ENCODE results near the gene OR13J1.
A peak's percentile ranks its signal among the peaks of the same experiment; 100 is the strongest.
"Not testable (repeated sequence)": the region's sequence is repeated elsewhere in the genome, so short reads cannot be mapped to it uniquely, and the experiment has no call there.

Gene OR13J1

GRCh38 chr9:35905051-35905781 is 35.0 kb upstream of the OR13J1 start:
- FAIRE-seq (no peak), DNase-seq (ENCODE audit: low spot score) (peak; percentile 42)

DNA sequence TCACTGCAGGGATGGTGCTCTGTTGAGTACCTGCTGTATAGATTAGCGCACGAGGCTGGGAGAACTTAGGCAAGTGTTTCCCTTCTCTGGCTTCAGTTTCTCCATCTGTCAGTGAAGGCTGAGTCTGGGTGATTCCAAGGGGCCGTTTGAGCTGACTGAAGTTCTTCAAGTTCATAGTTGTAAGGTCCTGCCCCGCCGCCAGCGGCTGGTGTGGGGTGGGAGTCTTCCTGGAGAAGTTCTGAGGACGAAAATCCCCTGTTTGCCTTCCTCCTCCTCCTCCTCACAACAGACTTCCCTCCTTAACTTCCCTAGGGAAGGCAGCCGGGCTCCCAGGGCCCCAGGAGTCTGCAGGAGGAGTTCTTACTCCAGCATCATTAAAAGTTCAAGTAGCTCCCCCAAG is 34.1 kb upstream of the OR13J1 start:
- no peak for FAIRE-seq
- no peak for DNase-seq (ENCODE audit: low spot score)

DNA sequence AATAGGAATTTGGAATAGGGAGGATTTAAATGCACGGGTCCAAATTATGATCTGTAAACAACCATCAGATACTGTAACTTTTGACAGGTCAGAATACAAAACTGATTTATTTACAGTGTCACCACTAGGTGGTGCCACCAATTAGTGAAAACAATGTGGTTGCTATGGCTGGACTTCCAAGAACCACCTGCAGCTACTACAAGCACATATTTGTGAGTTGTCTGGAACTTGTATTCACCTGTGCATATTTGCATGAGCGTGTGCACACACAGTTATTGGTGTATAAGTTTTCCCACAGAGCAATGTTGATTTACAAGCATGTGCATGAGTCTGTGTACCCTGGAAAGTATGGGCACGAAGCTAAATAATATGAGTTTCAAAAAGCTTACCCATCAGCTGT is 32.8 kb upstream of the OR13J1 start:
- DNase-seq (ENCODE audit: low spot score) = peak; percentile 37
- FAIRE-seq = peak; percentile 79

- FAIRE-seq (no peak), DNase-seq (ENCODE audit: low spot score) (no peak)
Measured at GRCh38 chr9:35899021-35899420, 28.8 kb upstream of the OR13J1 start.

DNA sequence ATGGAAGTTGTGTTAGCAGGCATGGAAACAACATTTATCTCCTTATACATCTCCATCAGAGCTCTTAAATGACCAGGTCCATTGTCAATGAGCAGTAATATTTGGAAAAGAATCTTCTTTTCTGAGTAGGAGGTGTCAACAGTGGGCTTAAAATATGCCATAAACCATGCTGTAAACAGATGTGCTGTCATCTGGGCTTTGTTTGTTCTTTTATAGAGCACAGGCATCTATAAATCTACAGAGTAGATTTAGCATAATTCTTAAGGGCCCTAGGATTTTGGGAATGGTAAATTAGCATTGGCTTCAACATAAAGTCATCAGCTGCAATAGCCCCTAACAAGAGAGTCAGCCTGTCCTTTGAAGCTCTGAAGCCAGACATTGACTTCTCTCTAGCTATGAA is 28.1 kb upstream of the OR13J1 start:
- no peak for DNase-seq (ENCODE audit: low spot score)

DNA sequence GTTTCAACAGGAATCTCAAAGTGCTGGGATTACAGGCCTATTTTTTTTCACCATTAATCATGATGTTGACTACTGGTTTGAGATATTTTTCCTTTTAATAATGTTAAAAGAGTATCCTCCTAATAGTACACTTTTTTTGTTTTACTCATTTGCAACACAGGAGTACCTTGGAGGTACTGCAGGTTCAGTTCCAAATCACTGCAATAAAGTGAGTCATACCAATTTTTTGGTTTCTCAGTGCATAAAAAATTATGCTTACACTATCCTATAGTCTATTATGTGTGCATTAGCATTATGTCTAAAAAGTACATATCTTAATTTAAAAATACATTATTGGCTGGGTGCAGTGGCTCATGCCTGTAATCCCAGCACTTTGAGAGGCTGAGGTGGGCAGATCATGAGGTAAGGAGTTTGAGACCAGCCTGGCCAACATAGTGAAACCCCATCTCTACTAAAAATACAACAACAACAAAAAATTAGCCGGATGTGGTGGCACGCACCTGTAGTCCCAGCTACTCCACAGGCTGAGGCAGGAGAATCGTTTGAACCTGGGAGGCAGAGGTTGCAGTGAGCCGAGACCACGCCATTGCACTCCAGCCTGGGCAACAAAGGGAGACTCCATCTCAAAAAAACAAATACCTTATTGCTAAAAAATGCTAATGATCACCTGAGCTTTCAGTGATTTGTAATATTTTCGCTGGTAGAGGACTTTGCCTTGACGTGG is 27.3 kb upstream of the OR13J1 start:
- not testable (repeated sequence) for FAIRE-seq; DNase-seq (ENCODE audit: low spot score)

More for the DNA sequence above, 28.1 kb upstream of the OR13J1 start:
- no peak for FAIRE-seq

GRCh38 chr9:35896570-35896969 is 26.4 kb upstream of the OR13J1 start:
- FAIRE-seq = no peak

DNA sequence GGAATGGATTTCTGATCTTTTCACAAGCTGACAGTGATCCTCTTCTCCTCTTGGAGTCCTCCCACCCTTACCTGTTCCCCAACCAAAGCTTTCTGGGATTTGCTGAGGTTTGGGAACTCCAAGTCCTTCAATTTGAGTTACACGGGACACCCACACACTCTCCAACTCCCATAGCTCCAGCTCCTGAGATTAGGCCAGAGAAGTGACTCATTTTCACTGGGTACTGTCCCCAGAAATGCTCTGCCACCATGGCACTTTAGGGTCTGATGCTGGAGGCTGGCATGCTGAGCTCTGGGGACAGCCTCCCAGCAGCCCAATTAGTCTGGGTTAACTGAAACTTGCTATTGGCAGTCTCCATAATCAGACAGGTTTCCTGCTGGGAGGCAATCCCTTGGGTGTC is 21.9 kb upstream of the OR13J1 start:
- no peak for FAIRE-seq
- no peak for DNase-seq (ENCODE audit: low spot score)

More at GRCh38 chr9:35896570-35896969, 26.4 kb upstream of the OR13J1 start:
- no peak for DNase-seq (ENCODE audit: low spot score)

DNA sequence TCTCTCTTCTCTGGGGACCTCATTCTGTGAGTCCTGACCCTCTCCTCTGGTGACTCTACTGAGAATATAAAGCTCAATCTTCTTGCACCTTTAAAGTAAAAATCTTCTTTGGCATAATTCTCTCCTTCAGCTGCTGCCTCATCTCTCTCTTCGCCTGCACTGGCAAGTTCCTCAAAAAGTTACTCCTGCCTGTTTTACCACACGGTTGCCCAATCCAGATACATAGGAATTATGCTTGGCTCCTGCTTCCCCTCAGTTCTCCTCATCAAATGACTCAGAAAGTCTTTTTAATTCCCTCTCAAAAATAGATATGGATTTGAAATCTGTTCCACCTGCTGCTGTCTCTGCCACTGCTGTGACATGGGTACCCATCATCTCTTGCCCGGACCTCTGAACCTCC is 21.4 kb upstream of the OR13J1 start:
- DNase-seq (ENCODE audit: low spot score) (no peak), FAIRE-seq (no peak)

DNA sequence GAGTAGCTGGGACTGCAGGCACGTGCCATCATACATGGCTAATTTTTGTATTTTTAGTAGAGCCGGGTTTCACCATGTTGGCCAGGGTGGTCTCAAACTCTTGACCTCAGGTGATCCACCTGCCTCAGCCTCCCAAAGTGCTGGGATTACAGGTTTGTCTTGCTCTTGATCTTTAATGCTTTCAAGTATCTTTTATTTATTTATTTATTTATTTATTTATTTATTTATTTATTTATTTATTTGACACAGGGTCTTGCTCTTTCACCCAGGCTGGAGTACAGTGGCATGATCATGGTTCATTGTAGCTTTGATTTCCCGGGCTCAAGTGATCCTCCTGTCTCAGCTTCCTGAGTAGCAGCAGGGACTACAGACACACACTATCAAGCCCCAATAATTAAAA is 14.7 kb upstream of the OR13J1 start:
- not testable (repeated sequence) for FAIRE-seq; DNase-seq (ENCODE audit: low spot score)

DNA sequence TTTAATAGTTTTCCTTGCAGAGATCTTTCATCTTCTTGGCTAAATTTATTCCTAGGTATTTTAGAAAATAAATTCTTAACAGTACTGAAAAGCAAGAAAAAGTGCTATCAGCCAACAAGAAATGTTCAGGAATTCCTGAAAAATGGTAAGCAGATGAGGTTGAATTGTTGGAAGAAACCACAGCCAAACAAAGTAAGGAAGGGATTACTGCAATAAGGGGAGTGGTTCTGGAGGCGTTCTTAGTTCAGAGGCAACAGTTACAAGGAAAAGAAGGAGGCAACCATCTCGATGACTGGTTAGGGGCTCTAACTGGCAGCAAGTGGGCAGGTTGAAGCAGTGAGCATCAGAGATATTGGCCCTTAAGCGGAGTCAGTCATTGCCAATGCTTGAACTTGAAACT is 12.8 kb upstream of the OR13J1 start:
- FAIRE-seq = no peak
- DNase-seq (ENCODE audit: low spot score) = no peak

GRCh38 chr9:35882263-35882848 is 12.2 kb upstream of the OR13J1 start:
- FAIRE-seq (peak; percentile 69), DNase-seq (ENCODE audit: low spot score) (peak; percentile 33)

DNA sequence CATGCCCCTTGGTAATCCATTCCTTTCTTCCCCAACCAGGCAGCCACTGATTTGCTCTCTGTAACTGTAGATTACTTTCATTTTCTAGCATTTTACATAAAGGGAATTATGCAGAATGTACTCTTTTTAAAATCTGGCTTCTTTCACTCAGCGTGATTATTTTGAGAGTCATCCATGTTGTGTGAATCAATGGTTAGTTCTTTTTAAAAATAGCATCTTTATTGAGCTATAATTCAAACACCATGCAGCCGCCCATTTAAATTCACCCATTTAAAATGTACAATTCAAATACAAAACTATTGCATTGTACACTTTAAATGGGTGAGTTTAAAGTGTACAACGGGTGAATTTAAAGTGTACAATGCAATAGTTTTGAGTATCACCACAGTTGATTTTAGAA is 2.3 kb upstream of the OR13J1 start:
- DNase-seq (ENCODE audit: low spot score) = no peak
- FAIRE-seq = no peak

DNA sequence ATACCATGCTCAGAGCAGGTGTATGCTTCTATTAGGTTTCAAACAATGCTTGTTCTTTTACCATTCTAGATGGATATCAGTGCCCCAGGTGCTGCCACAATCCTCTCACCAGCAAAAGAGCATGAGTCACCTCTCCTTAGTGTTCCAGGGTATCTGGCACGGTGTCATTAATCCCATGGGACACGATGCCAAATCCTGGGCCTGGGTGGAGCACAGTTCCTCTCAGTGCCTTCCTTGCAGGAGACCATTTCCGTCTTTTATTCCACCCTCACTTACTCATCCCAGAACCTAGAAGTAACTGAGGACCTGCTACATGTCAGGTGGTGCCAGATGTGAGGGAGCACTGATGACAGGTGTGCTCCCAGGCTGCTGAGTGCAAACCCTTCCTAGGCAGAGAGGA is 1.3 kb upstream of the OR13J1 start:
- DNase-seq (ENCODE audit: low spot score) = no peak
- no peak for FAIRE-seq

GRCh38 chr9:35869621-35870216 is 482 bp downstream of the OR13J1 start:
- FAIRE-seq (no peak), DNase-seq (ENCODE audit: low spot score) (no peak)

GRCh38 chr9:35868933-35869332 is 1.3 kb downstream of the OR13J1 start:
- no peak for FAIRE-seq
- no peak for DNase-seq (ENCODE audit: low spot score)

DNA sequence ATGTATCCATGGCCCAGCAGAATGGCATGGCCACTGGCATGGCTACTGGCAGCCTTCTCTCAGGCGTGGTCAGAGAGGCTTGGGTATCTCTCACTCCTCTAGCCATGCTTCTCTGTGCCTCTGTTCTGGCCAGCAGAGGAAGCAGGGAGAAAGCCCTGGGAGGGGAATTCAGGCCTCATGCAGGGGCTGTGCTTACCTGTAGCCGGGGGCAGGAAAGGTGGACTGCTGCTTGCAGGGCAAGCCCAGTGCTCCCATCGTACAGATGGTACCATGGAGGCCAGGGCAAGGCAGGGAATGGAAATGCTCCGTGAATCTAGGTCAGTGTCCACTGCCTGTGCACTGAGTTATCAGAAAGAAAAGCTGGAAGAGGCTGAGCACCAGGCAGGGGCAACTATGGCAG is 2.7 kb downstream of the OR13J1 start:
- FAIRE-seq (no peak), DNase-seq (ENCODE audit: low spot score) (no peak)

DNA sequence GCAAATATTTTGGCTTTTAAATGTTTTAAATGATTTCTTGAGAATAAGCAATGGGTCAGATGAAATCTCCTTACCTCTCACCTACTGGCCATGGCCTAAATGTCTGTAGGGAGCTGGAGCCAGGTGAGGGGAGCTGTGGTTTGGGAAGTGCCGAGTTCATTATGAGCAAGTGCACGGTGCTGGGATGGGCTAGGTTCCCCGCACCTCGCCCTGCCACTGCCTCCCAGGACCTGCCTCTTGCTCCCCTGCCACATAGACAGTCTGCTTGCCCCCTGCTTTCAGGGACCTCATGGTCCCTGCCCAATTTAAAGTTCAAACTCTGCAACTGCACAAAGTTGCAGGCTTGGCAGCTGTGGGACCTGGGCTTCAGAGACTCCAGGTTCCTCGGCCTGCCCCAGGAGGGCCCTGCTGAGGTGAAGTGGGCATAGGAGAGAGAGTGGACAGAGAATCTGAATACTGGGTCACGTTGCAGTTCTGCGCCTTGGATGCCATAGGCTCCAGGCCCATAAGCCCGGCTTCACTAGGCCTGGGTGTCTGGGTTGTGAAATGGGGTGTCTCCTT is 5.4 kb downstream of the OR13J1 start:
- FAIRE-seq = no peak

DNA sequence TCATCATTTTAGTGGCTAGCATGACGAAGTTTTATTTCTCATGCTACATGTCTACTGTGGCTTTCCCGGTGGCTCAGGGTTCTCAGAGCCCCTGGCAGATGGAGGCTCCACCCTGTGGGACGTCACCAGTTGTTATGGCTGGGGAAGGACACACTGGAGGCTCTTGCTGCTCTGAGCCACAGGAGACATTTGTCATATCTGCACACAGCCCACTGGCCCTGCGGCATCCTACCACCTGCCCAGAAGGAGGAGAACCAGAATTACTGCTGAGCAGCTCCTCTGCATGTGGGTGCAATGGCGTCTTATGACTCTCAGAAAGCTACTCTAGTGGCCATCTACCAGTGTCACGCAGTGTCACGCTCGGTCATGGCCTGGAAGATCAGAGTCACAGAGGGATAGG is 6.6 kb downstream of the OR13J1 start:
- FAIRE-seq (no peak), DNase-seq (ENCODE audit: low spot score) (no peak)

More for the DNA sequence above, 5.4 kb downstream of the OR13J1 start:
- no peak for DNase-seq (ENCODE audit: low spot score)

DNA sequence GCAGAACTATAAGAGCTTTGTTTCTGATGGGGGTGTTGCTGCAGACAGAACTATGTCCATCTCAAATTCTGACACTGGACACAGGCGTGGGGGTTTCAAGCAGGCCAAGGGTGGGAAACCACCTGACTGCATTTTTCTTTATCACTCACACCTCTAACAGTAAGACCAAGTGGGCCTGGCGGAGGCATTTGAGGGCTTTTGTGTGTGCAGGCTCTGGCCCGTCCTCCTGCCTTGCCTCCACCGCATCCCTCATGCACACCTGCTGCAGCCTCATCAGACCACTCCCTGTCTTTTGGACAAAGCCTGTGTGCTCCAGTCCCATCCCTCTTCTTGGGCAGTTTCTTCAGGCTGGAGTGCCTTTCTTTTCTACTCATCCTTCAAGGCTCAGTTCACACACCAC is 7.9 kb downstream of the OR13J1 start:
- DNase-seq (ENCODE audit: low spot score) = no peak
- FAIRE-seq = no peak

DNA sequence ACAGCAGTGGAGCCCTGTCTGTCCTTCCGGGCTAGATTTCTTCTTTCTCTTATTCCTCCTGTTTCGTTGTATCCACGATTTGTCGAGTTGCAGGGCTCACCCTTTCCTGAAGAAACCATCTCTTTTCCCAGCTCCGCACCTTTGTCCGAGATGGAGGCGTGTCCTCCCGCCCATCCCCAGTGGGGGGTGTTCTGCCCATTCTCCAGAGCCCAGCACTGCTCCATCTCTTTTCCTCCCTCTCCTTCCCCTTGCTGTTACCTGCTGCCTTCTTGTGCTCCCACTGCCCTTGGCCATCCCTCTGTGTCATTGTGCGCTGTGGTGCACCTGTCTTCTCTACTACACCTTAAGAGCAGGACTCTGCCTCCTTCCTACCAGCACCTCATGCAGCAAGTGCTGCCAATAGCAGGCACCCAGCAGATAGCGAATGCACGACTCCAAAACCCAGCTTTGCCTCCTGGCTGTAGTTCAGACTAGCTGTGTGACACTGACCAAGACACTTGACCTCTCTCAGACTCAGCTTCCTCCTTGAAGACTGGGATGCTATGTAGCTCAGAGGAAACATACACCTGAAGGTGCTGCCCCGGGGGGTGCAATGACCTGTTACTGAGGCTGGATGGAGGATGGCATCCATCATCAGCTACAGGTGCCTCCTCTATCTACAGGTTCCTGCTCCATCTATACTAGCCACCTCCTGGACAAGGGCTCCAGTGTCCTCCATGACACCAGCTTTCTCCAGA is 8.9 kb downstream of the OR13J1 start:
- DNase-seq (ENCODE audit: low spot score) (no peak), FAIRE-seq (no peak)
